B cell (primary cell): ENCODE measurements around the gene MALSU1. TPM values are rescaled to one million over a fixed set of nuclear protein-coding genes. Genes with fewer than 3 reads are reported as not detected.

Source experiments
- ATAC-seq: fragments of 200-7000 bp; cut with Tn5 transposase; one replicate; pipeline ENCODE4 v1.10.0; 2021; ENCODE audit warnings: low read depth, mild to moderate bottlenecking, moderate number of reproducible peaks, moderate library complexity
- CTCF ChIA-PET: fragments of 350-600 bp; sonication (Branson Sonifier 250); formaldehyde crosslinking; loops from one replicate; lab custom pipeline; 2021; ENCODE audit warnings: antibody characterized with exemption, inconsistent platforms; lab: Charles Lee
- POLR2A ChIA-PET: fragments of 350-600 bp; sonication (Branson Sonifier 250); formaldehyde crosslinking; loops from one replicate; lab custom pipeline; 2021; ENCODE audit warnings: antibody characterized with exemption; lab: Charles Lee
- DNase-seq: peaks from one replicate; pipeline ENCODE4 v3.0.0; 2013
- H2AFZ ChIP-seq: 2 replicates; pipeline ENCODE4 v1.6.1; 2012; ENCODE audit warnings: mild to moderate bottlenecking, low read depth, low read length; ENCODE audit not compliant: insufficient read depth, poor library complexity, severe bottlenecking
- H3K27ac ChIP-seq, 2 donors: 1 replicate in 1 of 2; 2 replicates in 1 of 2; pipeline ENCODE4 v1.5.1; 2012 to 2013; ENCODE audit warnings: low read length in 2 of 2, mild to moderate bottlenecking in 2 of 2, moderate library complexity in 1 of 2
- H3K27me3 ChIP-seq, 4 experiments: fragments of 200-600 bp in 1 of 4; sonication (generic) in 1 of 4; replicated peaks in 1 of 4; 1 replicate in 2 of 4; 2 replicates in 2 of 4; pipeline versions ENCODE4 v1.6.1 to v1.7.0; 2013 to 2016; ENCODE audit warnings: low read length in 3 of 4, mild to moderate bottlenecking in 2 of 4, mixed read lengths in 1 of 4, moderate library complexity in 1 of 4; ENCODE audit not compliant: insufficient read depth in 4 of 4, control insufficient read depth in 3 of 4; ENCODE audit errors: control extremely low read depth in 1 of 4
- H3K36me3 ChIP-seq, 2 experiments: replicated peaks in 1 of 2; 1 replicate in 1 of 2; 2 replicates in 1 of 2; pipeline versions ENCODE4 v1.6.1 to v1.7.1; 2013; ENCODE audit warnings: low read length in 1 of 2; ENCODE audit not compliant: insufficient read depth in 2 of 2, control insufficient read depth in 1 of 2; ENCODE audit errors: control extremely low read depth in 1 of 2, extremely low read depth in 1 of 2
- H3K4me1 ChIP-seq, 2 donors: fragments of 200-600 bp in 1 of 2; sonication (generic) in 1 of 2; 1 replicate in 1 of 2; 2 replicates in 1 of 2; pipeline versions ENCODE4 v1.5.1 to v1.6.1; 2013 to 2017; ENCODE audit warnings: low read length in 2 of 2; ENCODE audit not compliant: control insufficient read depth in 2 of 2, insufficient read depth in 2 of 2
- H3K4me2 ChIP-seq: replicated peaks from 2 replicates; pipeline ENCODE3; 2012; ENCODE audit warnings: mild to moderate bottlenecking, low read depth, low read length; ENCODE audit not compliant: poor library complexity, severe bottlenecking
- H3K4me3 ChIP-seq, 5 experiments: fragments of 200-600 bp in 1 of 5; sonication (generic) in 1 of 5; 1 replicate in 3 of 5; 2 replicates in 2 of 5; pipeline versions ENCODE4 v1.5.1 to v1.7.0; 2011 to 2016; ENCODE audit warnings: low read length in 4 of 5, mild to moderate bottlenecking in 4 of 5, low read depth in 2 of 5, control low read depth in 1 of 5, moderate library complexity in 1 of 5; ENCODE audit not compliant: insufficient read depth in 1 of 5; ENCODE audit errors: control extremely low read depth in 1 of 5, extremely low read depth in 1 of 5
- H3K79me2 ChIP-seq: fragments of 200-600 bp; sonication (generic); one replicate; pipeline ENCODE4 v1.6.0; 2016; ENCODE audit warnings: low read length; ENCODE audit not compliant: control insufficient read depth, insufficient read depth
- H3K9ac ChIP-seq: fragments of 200-600 bp; sonication (generic); 2 replicates; pipeline ENCODE4 v1.6.1; 2017; ENCODE audit warnings: mild to moderate bottlenecking, low read length, moderate library complexity
- H3K9me3 ChIP-seq, 3 donors: one replicate each; pipeline versions ENCODE4 v1.6.1 to v1.7.1; 2013; ENCODE audit warnings: low read length in 2 of 3; ENCODE audit not compliant: control insufficient read depth in 2 of 3, insufficient read depth in 1 of 3; ENCODE audit errors: control extremely low read depth in 1 of 3
- H4K20me1 ChIP-seq: 2 replicates; pipeline ENCODE4 v1.6.0; 2012; ENCODE audit warnings: mild to moderate bottlenecking, low read length; ENCODE audit not compliant: insufficient read depth, control insufficient read depth, poor library complexity, severe bottlenecking
- H3K27ac Mint-ChIP-seq: one replicate; pipeline ENCODE4 v1.8.0; 2021; ENCODE audit warnings: mixed read lengths
- H3K27me3 Mint-ChIP-seq: one replicate; pipeline ENCODE4 v1.8.0; 2021; ENCODE audit warnings: mixed read lengths
- H3K4me1 Mint-ChIP-seq: one replicate; pipeline ENCODE4 v1.8.0; 2021; ENCODE audit warnings: mixed read lengths
- H3K4me3 Mint-ChIP-seq: one replicate; pipeline ENCODE4 v1.8.0; 2021; ENCODE audit warnings: mixed read lengths
- H3K9me3 Mint-ChIP-seq: one replicate; pipeline ENCODE4 v1.8.0; 2022; ENCODE audit warnings: mixed read lengths; ENCODE audit not compliant: insufficient read depth
- EZH2 ChIP-seq: IDR thresholded peaks from 2 replicates; pipeline ENCODE4 v1.6.1; 2012; ENCODE audit warnings: borderline replicate concordance, low read depth, mild to moderate bottlenecking, moderate library complexity, low read length; ENCODE audit not compliant: insufficient read depth, poor library complexity, severe bottlenecking
- WGBS: methylation state at CpG from one replicate; pipeline ENCODE4 v1.1.5; 2013; ENCODE audit warnings: missing lambda C conversion rate; ENCODE audit not compliant: insufficient coverage; 5-methylcytosine and 5-hydroxymethylcytosine counted together
- intact Hi-C: fragments of 100-400 bp; cut with micrococcal nuclease; formaldehyde crosslinking; loops from one replicate; pipeline ENCODE4 v1.10.0; 2022
- polyA plus RNA-seq: library from polyadenylated mRNA; depleted of rRNA; stranded (reverse); fragments of >200 nt; gene quantifications from 2 replicates; pipeline ENCODE4 v1.2.3, GENCODE V29; 2012
- total RNA-seq, 2 donors: library from RNA; stranded (reverse); fragments of 120-200 nt in 1 of 2; gene quantifications; 1 replicate in 1 of 2; 2 replicates in 1 of 2; pipeline versions ENCODE4 v1.2.3 to v1.2.4, GENCODE V29; 2013 to 2022
- TF ChIP-seq, protein P1 (sequence below): fragments of 200-600 bp; IDR thresholded peaks from one replicate; pipeline ENCODE4 v1.8.0; 2022; ENCODE audit warnings: antibody characterized with exemption, mild to moderate bottlenecking

The MALSU1 gene
- total and polyA plus RNA-seq, 2 donors (not counting 1 experiment from before 2014, with no cell fraction given): 20.8 to 38.0 TPM

DNA sequence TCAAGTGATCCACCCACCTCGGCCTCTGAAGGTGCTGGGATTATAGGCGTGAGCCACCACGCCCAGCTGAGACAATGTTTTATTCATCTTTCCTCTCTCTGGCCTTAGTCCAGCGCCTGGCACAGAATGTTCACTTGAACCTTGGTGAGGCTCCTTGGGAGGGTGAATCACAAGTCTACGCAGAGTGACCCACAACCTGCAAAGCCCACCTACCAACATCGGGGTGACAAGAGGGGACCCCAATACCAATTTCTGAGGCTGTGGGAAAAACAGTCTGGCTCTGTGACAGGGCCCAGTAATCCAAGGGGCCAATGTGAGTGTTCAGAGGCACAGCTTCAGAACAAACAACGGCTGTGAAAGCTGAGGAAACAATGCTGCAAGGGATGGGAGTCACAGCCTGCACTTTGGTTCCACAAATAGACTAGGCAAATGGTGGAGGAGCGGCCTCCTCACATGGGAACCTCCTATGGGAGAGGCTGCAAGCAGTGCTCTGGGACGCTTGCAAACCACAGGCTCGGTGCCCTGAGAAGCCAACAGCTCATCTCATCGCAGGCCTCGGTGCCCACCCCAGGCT, 5.6 kb upstream of the MALSU1 start:
- H3K27me3 Mint-ChIP-seq: peaks cover 6% of the 10 kb centered on the region
- ChIA-PET CTCF (interaction anchor here (1.1 to 1.3 kb wide), 2 partner anchors 15 to 30 kb away, joined by 3 to 5 read pairs; no protein-coding TSS in a partner anchor), POLR2A (no interaction called here)
- H3K27ac Mint-ChIP-seq: no peak overlapping the region
- DNase-seq: no peak
- no peak for ATAC-seq
- WGBS: 95% methylated on average over 10 of the region's 12 CpGs
- TF ChIP-seq EZH2: no peak
- no peak overlapping the region for H3K27ac ChIP-seq
- H3K36me3 ChIP-seq: no peaks in the 10 kb centered on the region
- H3K4me2 ChIP-seq: no peak overlapping the region
- peaks cover 5% of the 10 kb centered on the region for H3K4me1 Mint-ChIP-seq
- H3K9ac ChIP-seq: no peak overlapping the region
- no peak overlapping the region for H2AFZ ChIP-seq
- intact Hi-C loops: no loop called here
- H3K79me2 ChIP-seq: peaks cover 11% of the 10 kb centered on the region
- no peak overlapping the region for H3K4me3 Mint-ChIP-seq
- H3K4me3 ChIP-seq: no peak overlapping the region
- H3K27me3 ChIP-seq: peaks cover 0 to 6% (median 0%) of the 10 kb centered on the region in 4 experiments
- no peaks in the 10 kb centered on the region for H3K9me3 Mint-ChIP-seq
- peaks cover under 1 to 1% of the 10 kb centered on the region in 2 donors for H3K4me1 ChIP-seq
- no peaks in the 10 kb centered on the region for H3K9me3 ChIP-seq
- no peaks in the 10 kb centered on the region for H4K20me1 ChIP-seq

DNA sequence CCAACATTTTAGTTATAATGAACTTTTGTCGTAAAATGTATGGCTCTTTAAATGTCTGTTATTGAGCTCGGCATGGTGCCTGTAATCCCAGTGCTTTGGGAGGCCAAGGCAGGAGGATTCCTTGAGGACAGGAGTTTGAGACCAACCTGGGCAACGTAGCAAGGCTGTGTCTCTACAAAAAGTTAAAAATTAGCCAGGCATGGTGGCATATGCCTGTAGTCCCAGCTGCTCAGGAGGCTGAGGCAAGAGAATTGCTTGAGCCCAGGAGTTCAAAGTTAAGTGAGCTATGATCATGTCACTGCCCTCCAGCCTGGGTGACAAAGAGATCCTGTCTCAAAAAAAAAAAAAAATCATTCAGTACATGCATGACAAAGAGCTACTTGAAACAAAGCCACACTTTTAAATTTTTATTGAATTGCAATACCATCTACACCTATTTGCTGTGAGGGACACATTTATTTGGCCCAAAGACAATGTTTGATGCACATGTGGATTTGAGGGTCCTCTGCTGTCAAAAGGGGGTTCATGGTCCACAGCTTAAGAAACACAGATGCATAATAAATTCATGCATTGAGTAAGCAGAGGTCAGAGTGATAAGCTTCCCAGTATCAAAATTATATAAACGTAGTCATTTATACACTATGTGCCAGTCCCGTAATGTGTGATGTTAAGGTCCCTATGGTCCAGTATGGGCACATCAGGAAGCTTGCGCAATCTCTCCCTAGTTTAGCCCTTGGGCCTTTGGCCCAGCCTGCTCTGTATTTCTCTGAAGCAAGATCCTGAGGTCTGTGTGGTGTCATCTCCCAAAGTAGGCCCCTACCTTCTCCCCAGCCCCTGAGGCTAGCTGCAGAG, 4.4 kb upstream of the MALSU1 start:
- Histone ChIP-seq H3K4me1 (peaks cover 5 to 9% of the 10 kb centered on the region in 2 donors), H3K9ac (no peak overlapping the region), H3K27me3 (peaks cover 0 to 6% (median 0%) of the 10 kb centered on the region in 4 experiments), H3K9me3 (no peaks in the 10 kb centered on the region), H4K20me1 (no peaks in the 10 kb centered on the region), H3K79me2 (peaks cover 23% of the 10 kb centered on the region), H3K4me2 (no peak overlapping the region), H3K4me3 (no peak overlapping the region), H3K27ac (no peak overlapping the region), H3K36me3 (no peaks in the 10 kb centered on the region), H2AFZ (no peak overlapping the region)
- peaks cover 6% of the 10 kb centered on the region for H3K27me3 Mint-ChIP-seq
- ATAC-seq (no peak), DNase-seq (no peak)
- no peak overlapping the region for H3K4me3 Mint-ChIP-seq
- no peak overlapping the region for H3K27ac Mint-ChIP-seq
- peaks cover 12% of the 10 kb centered on the region for H3K4me1 Mint-ChIP-seq
- WGBS: 84% methylated on average over 6 of the region's 6 CpGs
- TF ChIP-seq, protein P1, sequence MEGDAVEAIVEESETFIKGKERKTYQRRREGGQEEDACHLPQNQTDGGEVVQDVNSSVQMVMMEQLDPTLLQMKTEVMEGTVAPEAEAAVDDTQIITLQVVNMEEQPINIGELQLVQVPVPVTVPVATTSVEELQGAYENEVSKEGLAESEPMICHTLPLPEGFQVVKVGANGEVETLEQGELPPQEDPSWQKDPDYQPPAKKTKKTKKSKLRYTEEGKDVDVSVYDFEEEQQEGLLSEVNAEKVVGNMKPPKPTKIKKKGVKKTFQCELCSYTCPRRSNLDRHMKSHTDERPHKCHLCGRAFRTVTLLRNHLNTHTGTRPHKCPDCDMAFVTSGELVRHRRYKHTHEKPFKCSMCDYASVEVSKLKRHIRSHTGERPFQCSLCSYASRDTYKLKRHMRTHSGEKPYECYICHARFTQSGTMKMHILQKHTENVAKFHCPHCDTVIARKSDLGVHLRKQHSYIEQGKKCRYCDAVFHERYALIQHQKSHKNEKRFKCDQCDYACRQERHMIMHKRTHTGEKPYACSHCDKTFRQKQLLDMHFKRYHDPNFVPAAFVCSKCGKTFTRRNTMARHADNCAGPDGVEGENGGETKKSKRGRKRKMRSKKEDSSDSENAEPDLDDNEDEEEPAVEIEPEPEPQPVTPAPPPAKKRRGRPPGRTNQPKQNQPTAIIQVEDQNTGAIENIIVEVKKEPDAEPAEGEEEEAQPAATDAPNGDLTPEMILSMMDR: no peak
- no peak for TF ChIP-seq EZH2
- CTCF ChIA-PET: interaction anchor here (0.6 to 1.3 kb wide), 7 partner anchors 16 to 1135 kb away, joined by 3 to 6 read pairs (median 3); no protein-coding TSS in a partner anchor
- H3K9me3 Mint-ChIP-seq: no peaks in the 10 kb centered on the region
- intact Hi-C loops: loop anchor here (5.0 kb wide), 1 partner anchor 178 kb away; the partner anchor contains the start of gene IGF2BP3
- POLR2A ChIA-PET: no interaction called here
